Gastroesophageal sphincter (tissue), 4 donors: ENCODE results near the gene KPTN. TPM values are rescaled to one million over a fixed set of nuclear protein-coding genes. Genes with fewer than 3 reads are reported as not detected.
A peak's percentile ranks its signal among the peaks of the same experiment; 100 is the strongest.

Experiments used
- ATAC-seq: fragments of 150-250 bp; one replicate; pipeline ENCODE4 v1.9.1; 2016; ENCODE audit warnings: mild to moderate bottlenecking, moderate library complexity
- H3K27ac ChIP-seq, 4 donors: fragments of 200-600 bp; sonication (generic) in 3 of 4; 1 replicate in 3 of 4; 2 replicates in 1 of 4; pipeline ENCODE4 v1.5.1; 2016 to 2019
- H3K27me3 ChIP-seq: fragments of 200-600 bp; sonication (generic); one replicate; pipeline ENCODE4 v1.5.1; 2019
- H3K36me3 ChIP-seq, 2 donors: fragments of 200-600 bp; sonication (generic); one replicate each; pipeline ENCODE4 v1.5.1; 2019; ENCODE audit warnings: control low read depth in 1 of 2
- H3K4me1 ChIP-seq, 3 donors: fragments of 200-600 bp; sonication (generic); 1 replicate in 2 of 3; 2 replicates in 1 of 3; pipeline ENCODE4 v1.5.1; 2016 to 2019; ENCODE audit warnings: control low read depth in 2 of 3
- H3K4me3 ChIP-seq, 2 donors: fragments of 200-600 bp; sonication (generic); one replicate each; pipeline ENCODE4 v1.5.1; 2019; ENCODE audit warnings: mild to moderate bottlenecking in 1 of 2, moderate library complexity in 1 of 2
- H3K9me3 ChIP-seq, 3 donors: fragments of 200-600 bp; sonication (generic); one replicate each; pipeline ENCODE4 v1.5.1; 2017 to 2019; ENCODE audit warnings: control low read depth in 2 of 3
- EP300 ChIP-seq: sonication (generic); formaldehyde crosslinking; IDR thresholded peaks from one replicate; pipeline ENCODE4 v1.6.1; 2017; ENCODE audit warnings: antibody characterized with exemption, mild to moderate bottlenecking
- POLR2A ChIP-seq, 2 donors: fragments of 450-650 bp; IDR thresholded peaks; one replicate each; pipeline ENCODE4 v1.6.1; 2017; ENCODE audit warnings: antibody characterized with exemption in 2 of 2, mild to moderate bottlenecking in 2 of 2, moderate library complexity in 1 of 2
- POLR2AphosphoS5 ChIP-seq: sonication (generic); formaldehyde crosslinking; IDR thresholded peaks from one replicate; pipeline ENCODE4 v1.6.1; 2017; ENCODE audit warnings: antibody characterized with exemption
- WGBS, 2 donors: methylation state at CpG; one replicate each; pipeline ENCODE4 v1.1.5; 2018; ENCODE audit warnings: low coverage in 1 of 2; 5-methylcytosine and 5-hydroxymethylcytosine counted together
- total RNA-seq, 4 donors: library from RNA; depleted of rRNA; stranded (reverse); fragments of >200 nt; gene quantifications; one replicate each; pipeline ENCODE4 v1.1.0, GENCODE V29; 2016
- TF ChIP-seq, protein P1 (sequence below), 4 experiments: fragments of 200-600 bp in 2 of 4; fragments of 450-650 bp in 2 of 4; sonication (generic) in 1 of 4; IDR thresholded peaks; one replicate each; pipeline ENCODE4 v1.5.1; 2017 to 2019; ENCODE audit warnings: antibody characterized with exemption in 4 of 4, mild to moderate bottlenecking in 2 of 4, moderate library complexity in 2 of 4

Gene KPTN
- 1 to 10 TPM; 2.4 to 4.3 (median 3.4) TPM for total RNA-seq

DNA sequence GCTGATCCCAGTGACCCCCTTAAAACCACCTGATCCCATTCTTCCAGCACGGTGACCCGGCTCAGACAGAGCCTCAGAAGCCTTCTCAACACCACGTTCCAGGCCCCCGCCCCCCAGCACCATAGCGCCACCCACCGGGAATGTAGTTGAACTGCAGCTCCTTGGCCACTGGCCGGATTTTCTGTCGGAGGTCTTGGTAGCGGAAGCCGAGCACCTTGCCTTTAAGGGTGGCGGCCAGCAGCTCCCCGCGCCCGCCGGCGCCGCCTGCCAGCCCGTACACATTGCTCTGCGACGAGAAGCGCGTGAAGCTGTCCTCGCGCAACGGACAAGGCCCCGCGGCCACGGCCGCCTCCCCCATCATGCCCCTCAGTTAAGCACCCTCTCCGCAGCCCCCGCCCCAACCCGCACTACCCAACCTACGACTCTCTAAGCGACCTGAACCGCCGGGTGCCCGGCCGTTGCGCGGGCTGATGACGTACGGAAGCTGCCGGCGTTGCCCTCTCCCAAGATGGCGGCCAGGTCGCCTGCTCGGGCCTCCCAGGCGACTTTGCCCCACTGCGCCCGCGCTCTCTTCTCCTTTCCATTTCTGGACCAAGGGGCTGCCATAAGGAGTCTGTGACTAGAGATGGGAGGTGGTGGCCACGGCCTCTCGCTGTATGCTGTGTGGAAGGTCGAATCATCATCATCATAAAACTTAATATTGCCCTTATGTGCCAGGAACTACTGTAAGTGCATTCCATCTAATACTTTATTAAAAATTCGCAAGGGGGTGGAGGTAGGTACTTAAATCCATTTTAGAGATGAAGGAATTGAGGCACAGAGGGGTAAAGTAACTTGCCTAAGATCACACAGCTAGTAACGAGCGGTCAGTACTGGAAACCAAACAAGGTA is at the start of gene KPTN:
Gene KPTN, minus strand, starts transcription at position 420 of the 891 bp plus-strand sequence. Its CDS starts 59 bp downstream, at position 361.
- TF ChIP-seq POLR2A (IDR thresholded peaks at IDR 0.05) (peak; percentile 20 to 21), POLR2AphosphoS5 (peak; percentile 47), EP300 (no peak)
- TF ChIP-seq, protein P1, sequence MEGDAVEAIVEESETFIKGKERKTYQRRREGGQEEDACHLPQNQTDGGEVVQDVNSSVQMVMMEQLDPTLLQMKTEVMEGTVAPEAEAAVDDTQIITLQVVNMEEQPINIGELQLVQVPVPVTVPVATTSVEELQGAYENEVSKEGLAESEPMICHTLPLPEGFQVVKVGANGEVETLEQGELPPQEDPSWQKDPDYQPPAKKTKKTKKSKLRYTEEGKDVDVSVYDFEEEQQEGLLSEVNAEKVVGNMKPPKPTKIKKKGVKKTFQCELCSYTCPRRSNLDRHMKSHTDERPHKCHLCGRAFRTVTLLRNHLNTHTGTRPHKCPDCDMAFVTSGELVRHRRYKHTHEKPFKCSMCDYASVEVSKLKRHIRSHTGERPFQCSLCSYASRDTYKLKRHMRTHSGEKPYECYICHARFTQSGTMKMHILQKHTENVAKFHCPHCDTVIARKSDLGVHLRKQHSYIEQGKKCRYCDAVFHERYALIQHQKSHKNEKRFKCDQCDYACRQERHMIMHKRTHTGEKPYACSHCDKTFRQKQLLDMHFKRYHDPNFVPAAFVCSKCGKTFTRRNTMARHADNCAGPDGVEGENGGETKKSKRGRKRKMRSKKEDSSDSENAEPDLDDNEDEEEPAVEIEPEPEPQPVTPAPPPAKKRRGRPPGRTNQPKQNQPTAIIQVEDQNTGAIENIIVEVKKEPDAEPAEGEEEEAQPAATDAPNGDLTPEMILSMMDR (IDR thresholded peaks at IDR 0.05), result peak in 3 of 4 experiments; percentile 88 to 91 (median 91)
- 9 to 12% methylated on average over 6 to 7 of the region's 57 CpGs for WGBS, 2 donors

DNA sequence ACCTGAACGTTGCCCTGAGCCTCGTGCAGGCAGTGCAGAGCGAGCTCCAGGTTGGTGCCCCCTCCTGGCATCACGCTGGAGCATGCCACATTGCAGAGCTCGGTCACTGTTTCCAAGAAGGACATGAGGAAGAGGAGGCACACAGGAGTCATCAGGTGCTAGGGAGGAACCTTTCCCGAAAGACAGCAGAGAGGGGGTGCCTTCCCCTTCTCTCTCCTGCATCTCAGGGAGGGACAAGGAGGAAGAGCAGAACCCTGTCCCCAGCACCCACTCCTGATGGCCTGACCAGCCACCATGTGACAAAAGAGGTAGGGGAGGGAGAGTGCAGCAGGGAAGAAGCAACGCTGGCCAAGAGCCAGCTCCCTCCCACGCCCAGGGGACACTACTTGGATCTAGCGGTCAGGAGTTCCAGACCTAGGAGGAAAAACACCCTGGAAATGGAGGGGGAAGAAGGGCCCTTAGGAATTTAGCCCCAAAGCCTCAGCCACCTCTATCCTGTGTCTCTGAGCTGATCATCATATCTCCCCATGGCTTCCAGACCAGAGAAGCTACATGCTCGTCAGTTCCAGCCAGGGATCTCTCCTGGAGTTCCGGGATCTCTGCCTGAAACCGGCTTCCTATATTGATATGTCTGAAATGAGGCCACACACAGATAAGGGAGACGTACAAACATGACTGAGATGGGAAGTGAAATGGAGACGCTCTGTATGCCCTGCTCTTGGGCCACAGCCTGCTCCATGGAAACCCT is 47.8 kb upstream of the KPTN start:
- ATAC-seq, result no peak
- Histone ChIP-seq H3K4me3 (no peak overlapping the region), H3K4me1 (no peaks in the 10 kb centered on the region), H3K27me3 (no peaks in the 10 kb centered on the region), H3K36me3 (no peaks in the 10 kb centered on the region), H3K27ac (no peak overlapping the region), H3K9me3 (no peaks in the 10 kb centered on the region)
- WGBS, 2 donors, result 34 to 46% methylated on average over 3 to 8 of the region's 14 CpGs
- TF ChIP-seq EP300 (no peak), POLR2A (IDR thresholded peaks at IDR 0.05) (no peak), POLR2AphosphoS5 (no peak)
- TF ChIP-seq, protein P1 (IDR thresholded peaks at IDR 0.05), result no peak

More for the DNA sequence above, at the start of gene KPTN:
- Histone ChIP-seq H3K27me3 (peaks cover 12% of the 10 kb centered on the region), H3K36me3 (peaks cover 0 to 36% of the 10 kb centered on the region in 2 donors), H3K27ac (peak within 1 kb of the TSS; percentile 57 to 93 (median 92)), H3K4me1 (peaks cover 0 to 32% (median 8%) of the 10 kb centered on the region in 3 donors), H3K4me3 (peak within 1 kb of the TSS; percentile 39 to 76), H3K9me3 (no peaks in the 10 kb centered on the region)
- ATAC-seq, result peak; percentile 93

DNA sequence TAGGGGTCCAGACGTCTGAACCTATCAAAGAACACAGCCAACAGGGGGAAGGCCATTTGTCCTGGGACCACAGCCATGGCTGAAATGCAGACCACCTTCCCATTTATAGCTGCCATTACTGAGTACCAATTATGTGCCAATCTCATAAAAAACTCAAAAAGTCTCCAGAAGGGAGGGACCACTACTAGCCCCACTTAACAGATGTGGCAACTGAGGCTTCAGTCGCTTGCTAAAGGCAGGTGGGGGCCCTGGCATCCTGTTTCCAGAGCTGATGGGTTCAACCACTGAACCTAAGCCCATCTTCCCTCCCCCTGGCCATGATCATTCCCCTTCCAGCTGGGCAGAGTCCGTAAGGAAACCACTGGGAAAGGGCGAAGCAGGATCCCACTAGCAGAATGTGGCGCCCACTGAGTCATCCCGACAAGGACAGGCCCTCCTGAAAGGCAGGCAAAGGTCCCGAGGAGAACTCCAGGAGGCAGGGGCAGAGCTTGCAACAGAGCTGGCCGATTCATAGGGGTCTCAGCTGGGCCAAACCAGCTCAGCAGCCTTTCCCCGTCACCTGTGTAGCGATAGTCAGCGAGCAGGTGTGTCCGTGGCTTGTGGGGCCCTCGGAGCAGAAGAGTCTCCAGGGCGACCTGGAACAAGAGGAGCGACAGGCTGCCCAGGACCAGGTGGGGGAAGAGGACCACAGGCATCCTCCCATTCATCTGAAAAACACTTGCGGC is 45.2 kb upstream of the KPTN start:
- WGBS, 2 donors, result 82 to 87% methylated on average over 10 to 11 of the region's 16 CpGs
- no peak for ATAC-seq

DNA sequence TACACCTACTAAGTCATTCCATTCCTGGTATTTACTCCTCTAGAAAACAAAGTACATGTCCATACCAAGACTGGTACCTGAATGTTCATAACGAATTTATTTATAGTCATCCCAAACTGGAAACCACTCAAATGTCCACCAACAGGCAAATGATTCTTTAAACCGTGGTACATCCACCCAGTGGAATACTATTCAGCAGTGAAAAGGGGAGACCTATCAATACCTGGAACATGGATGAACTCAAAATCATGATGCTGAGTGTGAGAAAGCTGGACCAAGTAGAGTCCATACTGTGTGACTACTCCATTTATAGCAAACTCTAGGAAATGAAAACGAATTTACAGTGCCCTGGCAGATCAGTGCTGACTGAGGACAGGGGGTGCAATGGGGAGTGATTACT is 42.8 kb upstream of the KPTN start:
- Histone ChIP-seq H3K27me3 (peaks cover 15% of the 10 kb centered on the region), H3K36me3 (no peaks in the 10 kb centered on the region), H3K4me3 (no peak overlapping the region), H3K27ac (no peak overlapping the region), H3K9me3 (no peaks in the 10 kb centered on the region), H3K4me1 (no peaks in the 10 kb centered on the region)
- TF ChIP-seq, protein P1 (IDR thresholded peaks at IDR 0.05), result no peak
- no peak for TF ChIP-seq POLR2A (IDR thresholded peaks at IDR 0.05)
- no peak for TF ChIP-seq POLR2AphosphoS5
- no peak for TF ChIP-seq EP300
- no peak for ATAC-seq
- WGBS, 2 donors, result 74 to 95% methylated on average over 3 of the region's 3 CpGs

More for the DNA sequence above, 45.2 kb upstream of the KPTN start:
- H3K4me1 ChIP-seq, result no peaks in the 10 kb centered on the region
- no peak for TF ChIP-seq POLR2AphosphoS5
- TF ChIP-seq POLR2A (IDR thresholded peaks at IDR 0.05), result no peak
- TF ChIP-seq, protein P1 (IDR thresholded peaks at IDR 0.05), result no peak
- no peak for TF ChIP-seq EP300
- H3K27ac ChIP-seq, result no peak overlapping the region
- no peaks in the 10 kb centered on the region for H3K36me3 ChIP-seq
- no peaks in the 10 kb centered on the region for H3K9me3 ChIP-seq
- no peak overlapping the region for H3K4me3 ChIP-seq
- H3K27me3 ChIP-seq, result peaks cover 1% of the 10 kb centered on the region
